Measurements from ENCODE around the gene MAML3.
"Not testable (repeated sequence)": the region's sequence is repeated elsewhere in the genome, so short reads cannot be mapped to it uniquely, and the experiment has no call there.

The MAML3 gene

DNA sequence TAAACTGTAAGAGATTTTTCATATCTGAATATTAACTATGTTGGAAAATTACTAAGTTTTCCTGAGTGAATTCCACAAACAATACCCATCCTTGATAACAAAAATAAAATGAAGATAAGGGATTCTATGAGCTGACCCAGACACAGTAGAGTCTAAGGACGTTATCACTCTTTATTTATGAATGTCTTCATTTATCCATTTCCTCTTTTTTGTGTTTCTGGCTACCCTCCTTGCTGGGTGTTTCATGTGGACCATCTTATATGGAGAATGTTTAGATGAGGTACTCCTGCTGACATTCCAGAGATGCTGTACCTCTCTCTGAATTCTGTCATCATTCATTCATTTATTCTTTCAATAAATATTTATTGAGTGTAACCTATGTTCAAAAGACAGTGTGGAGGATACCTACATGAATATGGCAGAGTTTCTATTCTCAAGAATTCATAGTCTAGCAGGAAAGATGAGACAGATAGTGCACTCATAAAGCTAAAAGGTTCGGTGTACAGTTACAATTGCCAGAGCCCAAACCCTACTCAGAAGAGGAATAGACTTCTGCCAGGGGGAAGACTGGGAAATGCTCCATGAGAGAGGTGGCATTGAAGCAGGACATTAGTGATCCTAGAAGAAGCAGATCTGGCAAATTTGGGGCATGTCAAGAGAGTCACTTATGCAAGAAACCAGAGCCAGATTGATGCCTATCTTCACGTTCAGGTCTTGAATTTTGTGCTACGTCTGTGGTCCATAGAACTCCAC is 195.8 kb downstream of the MAML3 start:
- no peak for FAIRE-seq

DNA sequence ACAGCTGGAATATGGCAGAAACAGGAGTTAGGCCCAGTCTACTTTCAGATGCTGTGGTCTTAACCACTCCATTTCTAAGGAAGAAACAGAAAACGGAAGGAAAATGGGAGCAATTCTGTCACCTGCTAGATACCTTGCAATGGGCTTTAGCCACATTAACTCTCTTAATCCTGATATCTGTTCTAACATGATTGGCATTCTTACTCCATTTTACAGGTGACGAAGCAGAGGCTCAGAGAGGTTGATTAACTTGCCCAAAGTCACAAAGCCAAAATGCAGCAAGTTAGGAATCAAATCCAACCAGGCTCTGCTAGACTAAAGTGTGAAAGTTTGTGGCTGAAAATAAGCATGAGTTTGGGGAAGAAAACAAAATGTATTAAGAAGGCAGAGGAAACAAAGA is 196.9 kb downstream of the MAML3 start:
- FAIRE-seq = no peak

DNA sequence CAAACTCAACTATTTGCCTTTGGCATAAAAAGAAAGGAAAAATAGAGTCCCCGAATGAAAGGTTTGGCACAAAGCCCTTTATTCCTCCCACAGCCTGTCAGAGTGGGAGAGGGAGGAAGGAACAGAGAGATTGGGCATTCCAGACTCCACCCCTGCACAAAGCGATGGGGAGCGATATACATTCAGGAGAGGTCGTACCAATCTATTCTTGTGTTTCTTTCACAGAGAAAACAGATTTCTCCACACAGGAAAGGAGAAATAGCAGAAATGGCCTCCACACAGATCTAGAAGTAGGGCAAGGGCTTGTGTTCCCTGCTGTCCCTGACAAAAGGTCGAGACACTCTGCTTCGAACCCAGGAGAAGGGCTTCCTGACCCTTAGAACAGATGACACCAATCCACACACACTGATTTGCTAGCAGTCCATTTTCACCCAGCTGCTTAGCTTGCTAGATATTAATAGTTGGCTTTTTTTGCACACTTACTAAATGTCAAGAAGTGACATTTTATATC is 197.4 kb downstream of the MAML3 start:
- FAIRE-seq = no peak

DNA sequence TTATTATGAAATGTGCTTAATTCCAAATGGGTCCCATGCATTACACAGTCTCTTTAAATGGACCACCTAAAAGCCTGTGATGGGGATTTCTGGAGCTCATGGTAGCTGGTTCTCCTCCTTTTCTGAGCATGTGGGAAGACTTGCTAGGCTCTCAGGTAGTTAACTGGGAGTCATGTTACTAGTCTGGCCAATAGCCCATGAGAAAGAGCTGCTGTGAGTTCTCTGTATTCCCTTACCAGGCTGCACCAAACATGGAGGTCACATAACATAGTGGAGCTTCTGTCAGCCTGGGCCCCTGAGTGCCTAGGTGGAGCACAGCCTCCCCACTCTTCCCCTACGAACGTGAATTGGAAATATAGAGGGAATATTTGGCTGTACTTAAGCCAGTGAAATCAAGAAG is 198.4 kb downstream of the MAML3 start:
- no peak for FAIRE-seq

GRCh38 chr4:139954512-139954911 is 199.5 kb downstream of the MAML3 start:
- FAIRE-seq = no peak

DNA sequence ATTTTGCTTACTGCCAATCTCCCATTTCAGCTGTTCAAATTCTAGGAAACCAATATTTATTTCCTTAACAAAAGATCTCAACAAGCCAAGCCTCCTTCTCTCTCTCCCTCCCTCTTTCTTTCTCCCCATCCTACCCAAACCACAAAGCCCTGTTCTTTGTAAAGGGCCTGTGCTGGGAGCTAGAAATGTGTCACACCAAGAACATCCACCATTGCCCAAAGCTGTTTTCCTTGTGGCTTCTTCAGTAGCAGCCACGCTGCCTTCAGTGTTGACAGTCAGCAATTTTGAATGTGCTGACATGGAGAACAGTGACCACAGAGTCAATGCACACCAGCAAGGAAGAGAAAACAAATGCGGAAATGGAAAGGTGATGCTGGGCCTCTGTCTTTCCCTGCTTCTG is 203.0 kb downstream of the MAML3 start:
- no peak for FAIRE-seq

DNA sequence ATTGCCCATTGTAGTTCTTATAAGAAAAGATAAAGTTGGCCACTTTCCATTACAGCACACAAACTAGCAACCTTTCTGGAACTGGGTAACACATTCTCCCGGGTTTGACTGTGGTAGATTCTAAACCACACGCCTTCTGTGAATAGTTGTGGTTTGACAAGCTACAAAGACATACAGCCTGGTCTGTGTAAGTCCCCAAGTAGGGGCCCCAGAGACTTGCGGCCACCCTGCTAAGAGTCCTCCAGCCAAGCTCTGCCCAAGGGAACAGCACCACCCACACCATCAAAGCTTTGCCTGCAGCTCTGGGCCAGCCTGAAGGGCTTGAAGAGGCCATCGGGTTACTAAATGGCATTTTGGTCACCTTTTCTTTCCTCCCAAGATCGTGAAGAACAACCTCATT is 203.4 kb downstream of the MAML3 start:
- no peak for FAIRE-seq

DNA sequence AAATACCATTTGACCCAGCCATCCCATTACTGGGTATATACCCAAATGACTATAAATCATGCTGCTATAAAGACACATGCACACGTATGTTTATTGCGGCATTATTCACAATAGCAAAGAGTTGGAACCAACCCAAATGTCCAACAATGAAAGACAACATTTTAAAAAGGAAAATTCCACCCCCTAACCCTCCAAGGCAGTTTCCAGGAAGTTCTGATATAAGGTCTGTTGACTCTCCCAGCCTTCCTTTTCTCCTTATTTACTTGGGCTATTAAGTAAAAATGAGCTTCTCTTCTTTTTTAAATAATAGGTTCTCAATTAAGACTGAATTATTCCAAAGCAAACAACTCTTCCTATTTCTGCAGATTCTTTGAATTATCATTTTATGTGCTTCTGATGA is 209.1 kb downstream of the MAML3 start:
- not testable (repeated sequence) for FAIRE-seq

GRCh38 chr4:139943277-139943676 is 210.7 kb downstream of the MAML3 start:
- no peak for FAIRE-seq

DNA sequence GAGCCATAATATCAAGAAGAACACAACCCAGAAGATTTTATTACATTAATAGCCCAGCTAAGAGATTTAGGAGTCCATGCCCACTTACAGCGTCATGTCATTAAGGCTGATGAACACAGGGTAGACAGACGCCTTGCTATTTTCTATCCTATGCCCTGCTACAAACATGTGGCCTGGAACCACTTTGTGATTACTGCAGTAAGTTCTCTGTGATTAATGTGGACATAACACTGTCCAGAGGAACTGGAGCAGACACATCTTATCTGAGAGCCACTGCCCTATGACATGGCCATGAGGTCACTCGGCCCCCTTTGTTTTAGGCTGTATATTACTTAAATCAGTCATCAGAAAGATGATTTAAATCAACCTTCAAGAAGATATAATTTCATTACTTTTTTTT is 211.7 kb downstream of the MAML3 start:
- FAIRE-seq = no peak

DNA sequence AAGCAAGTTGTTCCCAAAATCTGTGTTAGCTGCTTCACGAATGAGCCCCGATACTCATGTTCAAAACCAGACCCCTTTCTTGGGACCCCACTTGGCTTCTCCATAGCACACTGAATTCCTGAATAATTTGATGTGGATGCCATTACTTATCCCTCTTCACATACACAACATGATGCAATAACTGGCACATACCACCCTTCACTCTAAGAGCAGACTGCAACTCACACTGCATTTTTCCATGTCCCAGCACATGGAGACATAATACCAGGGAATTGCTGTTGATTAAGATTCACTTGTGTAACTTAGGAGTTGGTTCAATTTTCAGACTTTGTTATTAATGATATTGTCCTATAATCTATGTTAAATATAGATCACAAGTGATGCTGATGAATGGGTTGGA is 213.4 kb downstream of the MAML3 start:
- FAIRE-seq = no peak

- no peak for FAIRE-seq
Measured at GRCh38 chr4:139938414-139938813, 215.6 kb downstream of the MAML3 start.

- no peak for FAIRE-seq
Measured at GRCh38 chr4:139935911-139936310, 218.1 kb downstream of the MAML3 start.

DNA sequence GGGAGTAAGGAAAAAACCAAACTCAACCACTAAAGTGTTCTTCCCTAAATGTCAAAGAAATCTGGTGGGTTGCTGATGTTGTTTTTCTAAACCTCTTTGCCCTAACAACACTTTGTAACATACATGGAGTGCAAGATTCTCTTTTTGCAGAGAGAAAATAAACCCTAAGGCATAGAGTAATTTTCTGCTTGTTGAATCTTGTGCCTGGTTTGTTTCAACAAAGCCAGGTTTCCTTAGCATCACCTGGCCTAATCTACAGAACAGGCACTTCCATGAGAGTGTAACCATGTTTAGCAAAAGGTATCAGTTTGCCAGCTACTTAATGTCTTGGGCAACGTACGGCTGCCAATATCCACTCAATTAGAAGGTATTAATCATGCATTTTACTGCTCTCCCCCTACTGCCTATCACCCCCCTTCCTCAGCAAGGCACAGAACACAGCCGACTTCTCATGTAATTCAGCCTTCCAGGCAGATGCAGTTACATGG is 219.2 kb downstream of the MAML3 start:
- FAIRE-seq = no peak

GRCh38 chr4:139934057-139934707 is 219.8 kb downstream of the MAML3 start:
- FAIRE-seq = no peak

- no peak for FAIRE-seq
Measured at GRCh38 chr4:139933541-139933940, 220.4 kb downstream of the MAML3 start.

DNA sequence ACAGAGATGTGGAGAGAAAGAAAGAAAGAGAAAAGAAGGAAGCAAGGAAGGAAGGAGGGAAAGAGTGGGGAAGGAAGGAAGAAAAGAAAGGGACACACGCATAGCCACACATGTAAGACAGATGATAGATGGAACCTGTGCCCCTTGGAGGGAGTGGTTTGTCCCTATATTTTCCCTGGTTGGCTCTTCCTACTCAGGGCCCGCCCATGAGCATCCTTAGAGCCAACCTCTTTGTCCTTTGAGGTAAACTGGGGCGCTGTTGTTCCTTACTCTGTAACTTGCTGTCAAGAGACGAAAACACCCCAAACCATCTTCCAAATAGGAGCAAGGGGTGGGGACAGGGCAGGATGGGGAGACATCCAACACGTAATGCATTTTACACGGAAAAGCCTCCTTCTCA is 220.9 kb downstream of the MAML3 start:
- no peak for FAIRE-seq

- FAIRE-seq = no peak
Measured at GRCh38 chr4:139924782-139925181, 229.2 kb downstream of the MAML3 start.

DNA sequence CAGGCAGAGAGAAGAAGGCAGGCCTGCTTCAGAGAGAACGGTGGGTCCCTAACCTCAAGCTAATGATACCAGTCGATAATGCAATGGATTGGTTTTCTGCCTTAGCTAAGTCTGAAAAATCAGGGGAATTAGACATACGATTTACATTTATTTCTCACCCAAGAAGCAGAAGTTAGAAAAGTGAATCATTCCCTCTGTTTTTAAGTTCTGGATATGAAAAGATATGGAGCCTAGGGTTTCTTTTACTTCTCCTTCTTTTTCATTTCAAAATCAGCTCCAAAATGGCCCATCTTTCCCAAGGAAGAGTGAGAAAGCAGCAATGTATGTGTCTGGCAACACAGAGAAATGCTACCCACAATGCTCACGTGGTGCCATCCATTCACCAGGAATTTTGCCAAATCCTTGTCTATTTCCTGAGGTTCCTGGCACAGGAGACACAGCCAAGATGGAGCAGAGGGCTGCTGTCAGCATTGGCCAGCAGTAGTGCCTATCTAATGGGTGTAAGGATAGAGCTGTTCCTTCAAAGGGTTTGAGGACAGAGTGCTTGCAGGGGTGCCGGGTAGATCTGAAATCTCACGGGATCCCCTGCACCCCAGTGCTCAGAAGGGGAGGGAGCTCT is 231.5 kb downstream of the MAML3 start:
- no peak for FAIRE-seq

GRCh38 chr4:139921429-139922184 is 232.4 kb downstream of the MAML3 start:
- FAIRE-seq = no peak

DNA sequence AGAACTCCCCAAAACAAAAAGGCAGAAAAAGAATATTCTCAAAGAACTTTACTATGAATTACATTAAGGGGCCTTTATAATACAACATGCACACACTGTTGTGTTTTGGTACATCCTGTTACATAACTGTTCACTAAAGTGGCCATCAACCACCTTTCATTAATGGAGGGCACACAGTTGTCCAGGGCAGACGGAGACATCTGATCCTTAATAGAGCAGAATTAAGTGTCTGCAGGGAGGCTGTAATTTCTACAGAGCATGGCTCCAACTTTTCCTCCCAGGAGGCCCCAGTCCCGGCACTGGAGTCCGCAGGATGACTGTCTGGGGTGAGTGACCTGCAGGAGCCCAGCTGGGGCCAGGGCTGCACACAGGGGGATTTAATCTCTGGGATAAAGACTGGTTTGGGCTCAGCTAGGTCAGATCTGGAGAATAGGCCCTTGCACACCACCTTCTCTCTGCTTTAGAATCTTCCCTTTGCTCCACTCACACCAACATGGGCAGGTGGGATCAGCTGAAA is 233.4 kb downstream of the MAML3 start:
- no peak for FAIRE-seq

- FAIRE-seq = no peak
Measured at GRCh38 chr4:139919521-139919920, 234.5 kb downstream of the MAML3 start.

DNA sequence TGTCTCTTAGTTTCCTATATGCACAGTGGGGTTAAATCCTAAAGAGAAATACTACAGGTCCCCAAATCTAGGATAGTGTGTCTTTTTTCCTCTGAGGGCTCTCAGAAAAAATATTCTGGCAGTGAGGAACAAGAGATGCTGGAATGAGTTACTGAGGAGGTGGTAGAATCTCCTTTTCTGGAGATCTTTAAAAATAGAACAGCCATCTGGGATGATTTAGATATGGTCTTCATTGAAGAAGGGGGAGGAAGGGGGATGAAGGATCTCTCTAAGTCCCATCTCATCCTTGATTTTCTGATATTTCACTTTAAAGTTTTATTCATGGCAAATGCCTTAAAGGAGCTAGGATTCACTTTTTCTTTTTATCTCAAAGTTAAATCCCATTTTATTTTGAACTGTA is 235.0 kb downstream of the MAML3 start:
- no peak for FAIRE-seq
